ELF-1 (cell line): ENCODE measurements around the gene ZNF684.
"Not testable (repeated sequence)": the region's sequence is repeated elsewhere in the genome, so short reads cannot be mapped to it uniquely, and the experiment has no call there.

Source experiments
- DNase-seq: peaks from one replicate; pipeline ENCODE4 v3.0.0-alpha.2; 2016; ENCODE audit warnings: low read depth, low spot score

Gene ZNF684

GRCh38 chr1:40567825-40568224, 36.4 kb downstream of the ZNF684 start:
- DNase-seq, result no peak

GRCh38 chr1:40574805-40575204, 43.4 kb downstream of the ZNF684 start:
- not testable (repeated sequence) for DNase-seq

- DNase-seq, result no peak
Observed at GRCh38 chr1:40575336-40575735, 43.9 kb downstream of the ZNF684 start.

- no peak for DNase-seq
Observed at GRCh38 chr1:40582116-40582515, 50.7 kb downstream of the ZNF684 start.

- no peak for DNase-seq
Observed at GRCh38 chr1:40583980-40584379, 52.5 kb downstream of the ZNF684 start.

- no peak for DNase-seq
Observed at GRCh38 chr1:40588586-40588985, 57.1 kb downstream of the ZNF684 start.

- DNase-seq, result peak; percentile 24
Observed at GRCh38 chr1:40592107-40592803, 60.8 kb downstream of the ZNF684 start.

- no peak for DNase-seq
Observed at GRCh38 chr1:40593449-40594186, 62.2 kb downstream of the ZNF684 start.

GRCh38 chr1:40594187-40594531, 62.7 kb downstream of the ZNF684 start:
- DNase-seq, result no peak

GRCh38 chr1:40595623-40596022, 64.2 kb downstream of the ZNF684 start:
- no peak for DNase-seq
